ENCODE data around the gene KIRREL1.

GRCh38 chr1:157969697-157970485 is 23.6 kb upstream of the KIRREL1 start:
- peak; percentile 77 for TF ChIP-seq CTCF (conservative IDR thresholded peaks at IDR 0.05)
- TF ChIP-seq EZH2 (IDR thresholded peaks at IDR 0.05; ENCODE audit: low read depth) = no peak

All from PC-9 (cell line).